PC-9 (cell line): ENCODE data around the gene TP53I3. TPM values are rescaled to one million over a fixed set of nuclear protein-coding genes. Genes with fewer than 3 reads are reported as not detected.
A peak's percentile ranks its signal among the peaks of the same experiment; 100 is the strongest.

Experiments used
- Bru-seq: library from RNA; stranded (reverse); fragments of 400-500 nt; gene quantifications from one replicate; lab custom pipeline; 2021; lab: Mats Ljungman, UMichigan
- BruChase-seq, 2 experiments: library from RNA; stranded (reverse); fragments of 400-500 nt; gene quantifications; one replicate each; lab custom pipeline; 2021; lab: Mats Ljungman, UMichigan
- BruUV-seq: library from RNA; stranded (reverse); fragments of 400-500 nt; replicated peaks from 2 replicates; lab custom pipeline; 2021; lab: Mats Ljungman, UMichigan
- CTCF ChIA-PET: fragments of 300-600 bp; sonication (Branson Sonifier 250); formaldehyde crosslinking; loops from one replicate; lab custom pipeline; 2022; ENCODE audit warnings: antibody characterized with exemption; lab: Charles Lee
- POLR2A ChIA-PET: fragments of 300-600 bp; sonication (Branson Sonifier 250); formaldehyde crosslinking; loops from one replicate; lab custom pipeline; 2022; ENCODE audit warnings: antibody characterized with exemption; ENCODE audit not compliant: unreplicated experiment; lab: Charles Lee
- DNase-seq, 2 experiments: peaks; one replicate each; pipeline versions ENCODE4 v3.0.0 to v3.0.0-alpha.2; 2015 to 2022; ENCODE audit warnings: mixed read lengths in 1 of 2
- H2AFZ ChIP-seq: fragments of 200-600 bp; sonication (generic); 2 replicates; pipeline ENCODE4 v1.8.1; 2017; ENCODE audit warnings: antibody characterized with exemption
- H3F3A ChIP-seq: fragments of 200-600 bp; sonication (generic); 2 replicates; pipeline ENCODE4 v1.8.1; 2017; ENCODE audit warnings: antibody characterized with exemption, mild to moderate bottlenecking, low read depth; ENCODE audit not compliant: insufficient read depth
- H3K27ac ChIP-seq: fragments of 200-600 bp; sonication (generic); 2 replicates; pipeline ENCODE4 v1.6.1; 2016; ENCODE audit warnings: mixed run types
- H3K27me3 ChIP-seq: fragments of 200-600 bp; sonication (generic); 2 replicates; pipeline ENCODE4 v1.6.1; 2016; ENCODE audit warnings: low read depth, mixed run types; ENCODE audit not compliant: insufficient read depth
- H3K36me3 ChIP-seq: fragments of 200-600 bp; sonication (generic); 2 replicates; pipeline ENCODE4 v1.6.1; 2016; ENCODE audit warnings: low read depth, mixed run types
- H3K4me1 ChIP-seq: fragments of 200-600 bp; sonication (generic); replicated peaks from 2 replicates; pipeline ENCODE4 v1.6.1; 2016; ENCODE audit warnings: mixed run types; ENCODE audit not compliant: insufficient read depth
- H3K4me2 ChIP-seq: fragments of 200-600 bp; sonication (generic); 2 replicates; pipeline ENCODE4 v1.6.1; 2017; ENCODE audit warnings: mixed run types
- H3K4me3 ChIP-seq: fragments of 200-600 bp; sonication (generic); 2 replicates; pipeline ENCODE4 v1.6.1; 2016; ENCODE audit warnings: mixed run types
- H3K79me2 ChIP-seq: fragments of 200-600 bp; sonication (generic); 2 replicates; pipeline ENCODE4 v1.6.1; 2017; ENCODE audit warnings: low read depth, mixed run types
- H3K9me2 ChIP-seq: fragments of 200-600 bp; sonication (generic); 2 replicates; pipeline ENCODE4 v1.8.1; 2017; ENCODE audit warnings: mild to moderate bottlenecking; ENCODE audit not compliant: insufficient read depth
- H3K9me3 ChIP-seq: fragments of 200-600 bp; sonication (generic); 2 replicates; pipeline ENCODE4 v1.8.1; 2016; ENCODE audit warnings: low read depth; ENCODE audit not compliant: insufficient read depth
- H4K20me1 ChIP-seq: fragments of 200-600 bp; sonication (generic); 2 replicates; pipeline ENCODE4 v1.8.1; 2017; ENCODE audit not compliant: insufficient read depth
- EZH2 ChIP-seq: fragments of 200-600 bp; sonication (generic); IDR thresholded peaks from 2 replicates; pipeline ENCODE4 v1.8.0; 2017; ENCODE audit warnings: antibody characterized with exemption, low read depth
- intact Hi-C: fragments of 100-400 bp; cut with micrococcal nuclease; formaldehyde crosslinking; loops from one replicate; pipeline ENCODE4 v1.10.0; 2022; ENCODE audit not compliant: unreplicated experiment
- long read RNA-seq: library from polyadenylated mRNA; stranded (forward); transcript quantifications from one replicate; pipeline ENCODE4 v2.0.0, GENCODE V29; 2022
- total RNA-seq: library from RNA; stranded (reverse); gene quantifications from 2 replicates; pipeline ENCODE4 v1.2.3, GENCODE V29; 2021
- TF ChIP-seq, protein P1 (sequence below): fragments of 200-600 bp; sonication (generic); conservative IDR thresholded peaks from 2 replicates; pipeline ENCODE4 v1.6.1; 2017; ENCODE audit warnings: mixed run types, antibody characterized with exemption, mild to moderate bottlenecking, moderate library complexity

TP53I3 gene, protein sequence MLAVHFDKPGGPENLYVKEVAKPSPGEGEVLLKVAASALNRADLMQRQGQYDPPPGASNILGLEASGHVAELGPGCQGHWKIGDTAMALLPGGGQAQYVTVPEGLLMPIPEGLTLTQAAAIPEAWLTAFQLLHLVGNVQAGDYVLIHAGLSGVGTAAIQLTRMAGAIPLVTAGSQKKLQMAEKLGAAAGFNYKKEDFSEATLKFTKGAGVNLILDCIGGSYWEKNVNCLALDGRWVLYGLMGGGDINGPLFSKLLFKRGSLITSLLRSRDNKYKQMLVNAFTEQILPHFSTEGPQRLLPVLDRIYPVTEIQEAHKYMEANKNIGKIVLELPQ
- total RNA-seq (21.4 and 22.9 TPM in 2 replicates), Bru-seq, nascent RNA (percentile 72 among the genes with signal in this experiment), BruChase-seq, experiment 1, labeled RNA remaining after a 2-hour chase (percentile 54 among the genes with signal in this experiment), BruChase-seq, experiment 2, labeled RNA remaining after a 6-hour chase (percentile 70 among the genes with signal in this experiment)
- long read RNA-seq, transcript TP53I3-202 (6 exons, 1,635 nt): major isoform, 21 of 82 reads
- long read RNA-seq, transcript TP53I3-201 (5 exons, 1,998 nt): minor isoform, 10 of 82 reads
- long read RNA-seq, partial matches to known transcripts: 1 of 82 reads
- long read RNA-seq, other reads (novel, unspliced or antisense): 49 of 82 reads

DNA sequence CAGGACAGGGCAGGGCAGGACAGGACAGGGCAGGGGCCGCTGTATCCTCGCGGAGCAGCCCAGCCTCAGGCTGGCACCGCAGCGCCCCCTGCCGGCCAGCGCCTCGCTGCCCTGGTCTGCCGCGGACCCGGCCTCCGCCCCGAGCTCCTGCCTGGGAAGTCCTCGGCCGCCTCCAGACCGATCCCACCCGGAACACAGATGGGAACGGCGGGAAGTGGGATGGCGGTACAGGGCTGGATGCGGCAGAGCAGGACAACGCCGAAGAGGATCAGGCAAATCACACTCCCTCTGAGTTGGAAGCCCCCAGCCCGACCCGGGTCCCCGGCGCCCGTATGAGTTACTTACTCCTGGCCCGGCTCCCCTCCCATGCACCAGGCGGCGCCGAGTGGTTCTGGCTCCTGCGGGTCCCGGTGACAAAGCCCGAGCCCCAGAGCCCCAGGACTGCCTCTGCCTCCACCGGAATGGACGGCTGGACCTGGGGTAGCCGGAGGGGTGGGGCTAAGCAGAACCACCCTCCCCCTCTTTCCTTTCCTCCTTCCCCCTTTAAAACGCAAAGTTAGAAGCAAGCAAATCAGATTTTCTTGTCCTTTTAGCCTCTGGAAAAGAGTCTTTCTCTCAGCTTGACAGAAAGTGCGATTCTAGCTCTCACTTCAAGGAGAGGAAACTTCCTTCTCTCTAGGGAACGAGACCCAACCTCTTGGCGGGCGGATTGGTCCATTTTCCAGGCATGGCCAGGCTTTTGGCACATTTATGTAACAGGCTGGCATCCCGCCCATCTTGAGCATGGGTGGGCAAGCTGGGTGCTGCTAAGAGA lies at the start of gene TP53I3:
TP53I3 (minus strand) TSS at position 449 of the 814 bp plus-strand sequence. CDS start 508 bp downstream, outside the sequence.
- H2AFZ ChIP-seq: peak within 1 kb of the TSS; percentile 95
- BruUV-seq: TSS peak; percentile 77
- H3K4me3 ChIP-seq: peak within 1 kb of the TSS; percentile 71
- no peaks in the 10 kb centered on the region for H3K9me2 ChIP-seq
- no peaks in the 10 kb centered on the region for H3K27me3 ChIP-seq
- DNase-seq: peak; percentile 75 to 91
- peaks cover 27% of the 10 kb centered on the region for H3F3A ChIP-seq
- ChIA-PET POLR2A (interaction anchor here (0.5 to 1.5 kb wide), 6 partner anchors 23 to 372 kb away, joined by 3 to 9 read pairs (median 5); partner anchors contain the start of gene ATAD2B), CTCF (interaction anchor here (0.6 to 1.8 kb wide), 8 partner anchors 24 to 260 kb away, joined by 3 to 14 read pairs (median 3); partner anchors contain the start of genes ATAD2B and WDCP)
- H3K4me2 ChIP-seq: peak within 1 kb of the TSS; percentile 86
- no peaks in the 10 kb centered on the region for H3K79me2 ChIP-seq
- no peaks in the 10 kb centered on the region for H3K36me3 ChIP-seq
- H3K27ac ChIP-seq: peak within 1 kb of the TSS; percentile 61
- no peaks in the 10 kb centered on the region for H4K20me1 ChIP-seq
- H3K4me1 ChIP-seq: peaks cover 18% of the 10 kb centered on the region
- H3K9me3 ChIP-seq: no peaks in the 10 kb centered on the region
- TF ChIP-seq EZH2: no peak
- TF ChIP-seq, protein P1, sequence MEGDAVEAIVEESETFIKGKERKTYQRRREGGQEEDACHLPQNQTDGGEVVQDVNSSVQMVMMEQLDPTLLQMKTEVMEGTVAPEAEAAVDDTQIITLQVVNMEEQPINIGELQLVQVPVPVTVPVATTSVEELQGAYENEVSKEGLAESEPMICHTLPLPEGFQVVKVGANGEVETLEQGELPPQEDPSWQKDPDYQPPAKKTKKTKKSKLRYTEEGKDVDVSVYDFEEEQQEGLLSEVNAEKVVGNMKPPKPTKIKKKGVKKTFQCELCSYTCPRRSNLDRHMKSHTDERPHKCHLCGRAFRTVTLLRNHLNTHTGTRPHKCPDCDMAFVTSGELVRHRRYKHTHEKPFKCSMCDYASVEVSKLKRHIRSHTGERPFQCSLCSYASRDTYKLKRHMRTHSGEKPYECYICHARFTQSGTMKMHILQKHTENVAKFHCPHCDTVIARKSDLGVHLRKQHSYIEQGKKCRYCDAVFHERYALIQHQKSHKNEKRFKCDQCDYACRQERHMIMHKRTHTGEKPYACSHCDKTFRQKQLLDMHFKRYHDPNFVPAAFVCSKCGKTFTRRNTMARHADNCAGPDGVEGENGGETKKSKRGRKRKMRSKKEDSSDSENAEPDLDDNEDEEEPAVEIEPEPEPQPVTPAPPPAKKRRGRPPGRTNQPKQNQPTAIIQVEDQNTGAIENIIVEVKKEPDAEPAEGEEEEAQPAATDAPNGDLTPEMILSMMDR: peak; percentile 96
- intact Hi-C loops: loop anchor here (1.0 to 5.0 kb wide), 11 partner anchors 8 to 708 kb away; partner anchors contain the start of genes ATAD2B, CENPO, FAM228B and ITSN2

DNA sequence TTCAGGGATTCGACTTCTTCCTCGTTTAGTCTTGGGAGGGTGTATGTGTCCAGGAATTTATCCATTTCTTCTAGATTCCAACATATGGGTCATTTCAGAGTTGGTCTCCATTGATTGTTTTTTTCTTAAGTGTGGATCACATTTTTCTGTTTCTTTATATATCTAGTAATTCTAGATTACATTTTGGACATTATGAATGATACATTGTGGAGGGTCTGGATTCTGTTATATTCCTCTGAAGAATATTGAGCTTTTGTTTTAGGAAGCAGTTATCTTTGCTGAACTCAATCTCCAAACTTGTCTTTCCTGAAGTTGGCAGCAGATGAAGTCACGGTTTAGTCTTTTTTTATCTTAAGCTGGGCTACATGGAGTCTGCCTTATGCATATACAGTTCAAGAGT lies 47.9 kb upstream of the TP53I3 start:
- Histone ChIP-seq H3K4me3 (no peak overlapping the region), H3K4me1 (no peaks in the 10 kb centered on the region), H3K27me3 (no peaks in the 10 kb centered on the region), H3K9me2 (no peaks in the 10 kb centered on the region), H2AFZ (no peak overlapping the region), H3K36me3 (no peaks in the 10 kb centered on the region), H3K79me2 (no peaks in the 10 kb centered on the region), H3K4me2 (no peak overlapping the region), H3K9me3 (no peaks in the 10 kb centered on the region), H3F3A (no peaks in the 10 kb centered on the region; the same call in 1 of the 2 replicates), H4K20me1 (no peaks in the 10 kb centered on the region), H3K27ac (no peak overlapping the region)
- CTCF ChIA-PET: no interaction called here
- POLR2A ChIA-PET: no interaction called here
- TF ChIP-seq EZH2: no peak
- TF ChIP-seq, protein P1: no peak
- BruUV-seq: no TSS peak
- DNase-seq: no peak
- intact Hi-C loops: no loop called here
